ENCODE results near the gene C5orf46. TPM values are rescaled to one million over a fixed set of nuclear protein-coding genes. Genes with fewer than 3 reads are reported as not detected.

The C5orf46 gene
- total RNA-seq, 1 experiment from 2014 or later: not detected

DNA sequence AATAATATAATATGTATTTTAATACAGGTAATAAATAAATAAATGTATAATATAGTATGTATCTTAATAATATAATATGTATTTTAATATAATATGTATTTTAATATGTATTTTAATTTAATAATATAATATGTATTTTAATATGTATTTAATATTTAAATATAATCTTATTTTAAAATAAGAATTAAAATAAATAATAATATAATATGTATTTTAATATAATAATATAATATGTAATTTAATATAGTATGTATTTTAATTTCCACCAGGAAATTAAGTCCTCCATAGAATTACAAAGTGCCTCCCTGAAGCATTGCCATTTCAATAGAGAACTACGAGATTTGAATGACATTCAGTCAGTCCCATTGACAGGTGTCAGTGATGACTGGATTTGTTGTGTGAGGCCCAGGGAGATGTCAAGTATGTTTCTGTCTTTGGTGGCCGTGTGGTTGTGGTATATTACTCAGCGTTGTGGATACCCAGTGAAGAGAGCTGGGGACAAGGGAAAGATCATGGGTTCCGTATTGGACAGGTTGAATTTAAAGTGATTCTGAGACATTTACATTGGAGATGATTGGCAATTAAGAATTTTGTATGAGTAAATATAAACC is 14.2 kb upstream of the C5orf46 start:
- ChIA-PET POLR2A (no interaction called here), CTCF (no interaction called here)
- Mint-ChIP-seq H3K27me3 (ENCODE audit: low read depth) (peaks cover 2% of the 10 kb centered on the region; the same call in 1 of the 2 replicates), H3K4me1 (peaks cover 8% of the 10 kb centered on the region), H3K27ac (no peak overlapping the region), H3K4me3 (no peak overlapping the region), H3K9me3 (peaks cover 11% of the 10 kb centered on the region), H3K36me3 (no peaks in the 10 kb centered on the region)
- no peak for DNase-seq (ENCODE audit: low spot score)
- peak; percentile 98; the same call in 1 of the 2 replicates for TF ChIP-seq HMGA2 (CRISPR knock-in tag; IDR thresholded peaks at IDR 0.05)
- TF ChIP-seq, protein P1, sequence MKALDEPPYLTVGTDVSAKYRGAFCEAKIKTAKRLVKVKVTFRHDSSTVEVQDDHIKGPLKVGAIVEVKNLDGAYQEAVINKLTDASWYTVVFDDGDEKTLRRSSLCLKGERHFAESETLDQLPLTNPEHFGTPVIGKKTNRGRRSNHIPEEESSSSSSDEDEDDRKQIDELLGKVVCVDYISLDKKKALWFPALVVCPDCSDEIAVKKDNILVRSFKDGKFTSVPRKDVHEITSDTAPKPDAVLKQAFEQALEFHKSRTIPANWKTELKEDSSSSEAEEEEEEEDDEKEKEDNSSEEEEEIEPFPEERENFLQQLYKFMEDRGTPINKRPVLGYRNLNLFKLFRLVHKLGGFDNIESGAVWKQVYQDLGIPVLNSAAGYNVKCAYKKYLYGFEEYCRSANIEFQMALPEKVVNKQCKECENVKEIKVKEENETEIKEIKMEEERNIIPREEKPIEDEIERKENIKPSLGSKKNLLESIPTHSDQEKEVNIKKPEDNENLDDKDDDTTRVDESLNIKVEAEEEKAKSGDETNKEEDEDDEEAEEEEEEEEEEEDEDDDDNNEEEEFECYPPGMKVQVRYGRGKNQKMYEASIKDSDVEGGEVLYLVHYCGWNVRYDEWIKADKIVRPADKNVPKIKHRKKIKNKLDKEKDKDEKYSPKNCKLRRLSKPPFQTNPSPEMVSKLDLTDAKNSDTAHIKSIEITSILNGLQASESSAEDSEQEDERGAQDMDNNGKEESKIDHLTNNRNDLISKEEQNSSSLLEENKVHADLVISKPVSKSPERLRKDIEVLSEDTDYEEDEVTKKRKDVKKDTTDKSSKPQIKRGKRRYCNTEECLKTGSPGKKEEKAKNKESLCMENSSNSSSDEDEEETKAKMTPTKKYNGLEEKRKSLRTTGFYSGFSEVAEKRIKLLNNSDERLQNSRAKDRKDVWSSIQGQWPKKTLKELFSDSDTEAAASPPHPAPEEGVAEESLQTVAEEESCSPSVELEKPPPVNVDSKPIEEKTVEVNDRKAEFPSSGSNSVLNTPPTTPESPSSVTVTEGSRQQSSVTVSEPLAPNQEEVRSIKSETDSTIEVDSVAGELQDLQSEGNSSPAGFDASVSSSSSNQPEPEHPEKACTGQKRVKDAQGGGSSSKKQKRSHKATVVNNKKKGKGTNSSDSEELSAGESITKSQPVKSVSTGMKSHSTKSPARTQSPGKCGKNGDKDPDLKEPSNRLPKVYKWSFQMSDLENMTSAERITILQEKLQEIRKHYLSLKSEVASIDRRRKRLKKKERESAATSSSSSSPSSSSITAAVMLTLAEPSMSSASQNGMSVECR (CRISPR knock-in tag; IDR thresholded peaks at IDR 0.05; ENCODE audit: borderline replicate concordance): no peak
- TF ChIP-seq, protein P2, sequence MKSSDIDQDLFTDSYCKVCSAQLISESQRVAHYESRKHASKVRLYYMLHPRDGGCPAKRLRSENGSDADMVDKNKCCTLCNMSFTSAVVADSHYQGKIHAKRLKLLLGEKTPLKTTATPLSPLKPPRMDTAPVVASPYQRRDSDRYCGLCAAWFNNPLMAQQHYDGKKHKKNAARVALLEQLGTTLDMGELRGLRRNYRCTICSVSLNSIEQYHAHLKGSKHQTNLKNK (CRISPR knock-in tag; IDR thresholded peaks at IDR 0.05): no peak
- no peak for ATAC-seq

DNA sequence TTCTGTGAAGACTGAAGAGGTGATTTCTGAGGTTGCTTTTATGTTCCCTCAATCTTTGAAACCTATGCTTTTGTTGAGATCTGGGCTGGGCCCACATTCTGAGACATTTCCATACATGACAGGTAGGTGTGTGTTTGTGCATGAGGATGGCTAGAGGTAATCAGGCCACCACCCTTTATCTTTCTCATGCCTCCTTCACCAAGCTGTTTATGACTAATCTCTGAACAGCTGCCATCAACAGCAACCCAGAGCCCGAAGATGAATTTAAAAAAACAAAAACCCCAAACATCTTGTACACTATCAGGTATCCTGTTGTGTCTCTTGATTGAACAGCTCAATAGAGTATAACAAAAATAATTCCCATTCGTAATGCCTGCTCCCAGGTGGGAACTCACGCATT is 12.6 kb upstream of the C5orf46 start:
- ChIA-PET POLR2A (interaction anchor here (0.6 kb wide), 1 partner anchor 71 kb away, joined by 4 read pairs; no protein-coding TSS in a partner anchor), CTCF (no interaction called here)
- no peak for TF ChIP-seq ETV6 (CRISPR knock-in tag; IDR thresholded peaks at IDR 0.05)
- no peak for TF ChIP-seq MXD4 (CRISPR knock-in tag; IDR thresholded peaks at IDR 0.05; ENCODE audit: borderline replicate concordance)
- TF ChIP-seq, protein P3, sequence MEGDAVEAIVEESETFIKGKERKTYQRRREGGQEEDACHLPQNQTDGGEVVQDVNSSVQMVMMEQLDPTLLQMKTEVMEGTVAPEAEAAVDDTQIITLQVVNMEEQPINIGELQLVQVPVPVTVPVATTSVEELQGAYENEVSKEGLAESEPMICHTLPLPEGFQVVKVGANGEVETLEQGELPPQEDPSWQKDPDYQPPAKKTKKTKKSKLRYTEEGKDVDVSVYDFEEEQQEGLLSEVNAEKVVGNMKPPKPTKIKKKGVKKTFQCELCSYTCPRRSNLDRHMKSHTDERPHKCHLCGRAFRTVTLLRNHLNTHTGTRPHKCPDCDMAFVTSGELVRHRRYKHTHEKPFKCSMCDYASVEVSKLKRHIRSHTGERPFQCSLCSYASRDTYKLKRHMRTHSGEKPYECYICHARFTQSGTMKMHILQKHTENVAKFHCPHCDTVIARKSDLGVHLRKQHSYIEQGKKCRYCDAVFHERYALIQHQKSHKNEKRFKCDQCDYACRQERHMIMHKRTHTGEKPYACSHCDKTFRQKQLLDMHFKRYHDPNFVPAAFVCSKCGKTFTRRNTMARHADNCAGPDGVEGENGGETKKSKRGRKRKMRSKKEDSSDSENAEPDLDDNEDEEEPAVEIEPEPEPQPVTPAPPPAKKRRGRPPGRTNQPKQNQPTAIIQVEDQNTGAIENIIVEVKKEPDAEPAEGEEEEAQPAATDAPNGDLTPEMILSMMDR (IDR thresholded peaks at IDR 0.05): no peak
- TF ChIP-seq, protein P4, sequence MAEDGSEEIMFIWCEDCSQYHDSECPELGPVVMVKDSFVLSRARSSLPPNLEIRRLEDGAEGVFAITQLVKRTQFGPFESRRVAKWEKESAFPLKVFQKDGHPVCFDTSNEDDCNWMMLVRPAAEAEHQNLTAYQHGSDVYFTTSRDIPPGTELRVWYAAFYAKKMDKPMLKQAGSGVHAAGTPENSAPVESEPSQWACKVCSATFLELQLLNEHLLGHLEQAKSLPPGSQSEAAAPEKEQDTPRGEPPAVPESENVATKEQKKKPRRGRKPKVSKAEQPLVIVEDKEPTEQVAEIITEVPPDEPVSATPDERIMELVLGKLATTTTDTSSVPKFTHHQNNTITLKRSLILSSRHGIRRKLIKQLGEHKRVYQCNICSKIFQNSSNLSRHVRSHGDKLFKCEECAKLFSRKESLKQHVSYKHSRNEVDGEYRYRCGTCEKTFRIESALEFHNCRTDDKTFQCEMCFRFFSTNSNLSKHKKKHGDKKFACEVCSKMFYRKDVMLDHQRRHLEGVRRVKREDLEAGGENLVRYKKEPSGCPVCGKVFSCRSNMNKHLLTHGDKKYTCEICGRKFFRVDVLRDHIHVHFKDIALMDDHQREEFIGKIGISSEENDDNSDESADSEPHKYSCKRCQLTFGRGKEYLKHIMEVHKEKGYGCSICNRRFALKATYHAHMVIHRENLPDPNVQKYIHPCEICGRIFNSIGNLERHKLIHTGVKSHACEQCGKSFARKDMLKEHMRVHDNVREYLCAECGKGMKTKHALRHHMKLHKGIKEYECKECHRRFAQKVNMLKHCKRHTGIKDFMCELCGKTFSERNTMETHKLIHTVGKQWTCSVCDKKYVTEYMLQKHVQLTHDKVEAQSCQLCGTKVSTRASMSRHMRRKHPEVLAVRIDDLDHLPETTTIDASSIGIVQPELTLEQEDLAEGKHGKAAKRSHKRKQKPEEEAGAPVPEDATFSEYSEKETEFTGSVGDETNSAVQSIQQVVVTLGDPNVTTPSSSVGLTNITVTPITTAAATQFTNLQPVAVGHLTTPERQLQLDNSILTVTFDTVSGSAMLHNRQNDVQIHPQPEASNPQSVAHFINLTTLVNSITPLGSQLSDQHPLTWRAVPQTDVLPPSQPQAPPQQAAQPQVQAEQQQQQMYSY (CRISPR knock-in tag; IDR thresholded peaks at IDR 0.05): no peak
- TF ChIP-seq, protein P5, sequence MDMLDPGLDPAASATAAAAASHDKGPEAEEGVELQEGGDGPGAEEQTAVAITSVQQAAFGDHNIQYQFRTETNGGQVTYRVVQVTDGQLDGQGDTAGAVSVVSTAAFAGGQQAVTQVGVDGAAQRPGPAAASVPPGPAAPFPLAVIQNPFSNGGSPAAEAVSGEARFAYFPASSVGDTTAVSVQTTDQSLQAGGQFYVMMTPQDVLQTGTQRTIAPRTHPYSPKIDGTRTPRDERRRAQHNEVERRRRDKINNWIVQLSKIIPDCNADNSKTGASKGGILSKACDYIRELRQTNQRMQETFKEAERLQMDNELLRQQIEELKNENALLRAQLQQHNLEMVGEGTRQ (CRISPR knock-in tag; IDR thresholded peaks at IDR 0.05): no peak
- TF ChIP-seq CBFB (CRISPR knock-in tag; IDR thresholded peaks at IDR 0.05; ENCODE audit: low read depth): no peak
- TF ChIP-seq ATF1 (CRISPR knock-in tag; IDR thresholded peaks at IDR 0.05): no peak
- TF ChIP-seq, protein P6, sequence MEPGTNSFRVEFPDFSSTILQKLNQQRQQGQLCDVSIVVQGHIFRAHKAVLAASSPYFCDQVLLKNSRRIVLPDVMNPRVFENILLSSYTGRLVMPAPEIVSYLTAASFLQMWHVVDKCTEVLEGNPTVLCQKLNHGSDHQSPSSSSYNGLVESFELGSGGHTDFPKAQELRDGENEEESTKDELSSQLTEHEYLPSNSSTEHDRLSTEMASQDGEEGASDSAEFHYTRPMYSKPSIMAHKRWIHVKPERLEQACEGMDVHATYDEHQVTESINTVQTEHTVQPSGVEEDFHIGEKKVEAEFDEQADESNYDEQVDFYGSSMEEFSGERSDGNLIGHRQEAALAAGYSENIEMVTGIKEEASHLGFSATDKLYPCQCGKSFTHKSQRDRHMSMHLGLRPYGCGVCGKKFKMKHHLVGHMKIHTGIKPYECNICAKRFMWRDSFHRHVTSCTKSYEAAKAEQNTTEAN (CRISPR knock-in tag; IDR thresholded peaks at IDR 0.05): no peak
- TF ChIP-seq, protein P7, sequence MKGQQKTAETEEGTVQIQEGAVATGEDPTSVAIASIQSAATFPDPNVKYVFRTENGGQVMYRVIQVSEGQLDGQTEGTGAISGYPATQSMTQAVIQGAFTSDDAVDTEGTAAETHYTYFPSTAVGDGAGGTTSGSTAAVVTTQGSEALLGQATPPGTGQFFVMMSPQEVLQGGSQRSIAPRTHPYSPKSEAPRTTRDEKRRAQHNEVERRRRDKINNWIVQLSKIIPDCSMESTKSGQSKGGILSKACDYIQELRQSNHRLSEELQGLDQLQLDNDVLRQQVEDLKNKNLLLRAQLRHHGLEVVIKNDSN (CRISPR knock-in tag; IDR thresholded peaks at IDR 0.05): no peak
- TF ChIP-seq, protein P8, sequence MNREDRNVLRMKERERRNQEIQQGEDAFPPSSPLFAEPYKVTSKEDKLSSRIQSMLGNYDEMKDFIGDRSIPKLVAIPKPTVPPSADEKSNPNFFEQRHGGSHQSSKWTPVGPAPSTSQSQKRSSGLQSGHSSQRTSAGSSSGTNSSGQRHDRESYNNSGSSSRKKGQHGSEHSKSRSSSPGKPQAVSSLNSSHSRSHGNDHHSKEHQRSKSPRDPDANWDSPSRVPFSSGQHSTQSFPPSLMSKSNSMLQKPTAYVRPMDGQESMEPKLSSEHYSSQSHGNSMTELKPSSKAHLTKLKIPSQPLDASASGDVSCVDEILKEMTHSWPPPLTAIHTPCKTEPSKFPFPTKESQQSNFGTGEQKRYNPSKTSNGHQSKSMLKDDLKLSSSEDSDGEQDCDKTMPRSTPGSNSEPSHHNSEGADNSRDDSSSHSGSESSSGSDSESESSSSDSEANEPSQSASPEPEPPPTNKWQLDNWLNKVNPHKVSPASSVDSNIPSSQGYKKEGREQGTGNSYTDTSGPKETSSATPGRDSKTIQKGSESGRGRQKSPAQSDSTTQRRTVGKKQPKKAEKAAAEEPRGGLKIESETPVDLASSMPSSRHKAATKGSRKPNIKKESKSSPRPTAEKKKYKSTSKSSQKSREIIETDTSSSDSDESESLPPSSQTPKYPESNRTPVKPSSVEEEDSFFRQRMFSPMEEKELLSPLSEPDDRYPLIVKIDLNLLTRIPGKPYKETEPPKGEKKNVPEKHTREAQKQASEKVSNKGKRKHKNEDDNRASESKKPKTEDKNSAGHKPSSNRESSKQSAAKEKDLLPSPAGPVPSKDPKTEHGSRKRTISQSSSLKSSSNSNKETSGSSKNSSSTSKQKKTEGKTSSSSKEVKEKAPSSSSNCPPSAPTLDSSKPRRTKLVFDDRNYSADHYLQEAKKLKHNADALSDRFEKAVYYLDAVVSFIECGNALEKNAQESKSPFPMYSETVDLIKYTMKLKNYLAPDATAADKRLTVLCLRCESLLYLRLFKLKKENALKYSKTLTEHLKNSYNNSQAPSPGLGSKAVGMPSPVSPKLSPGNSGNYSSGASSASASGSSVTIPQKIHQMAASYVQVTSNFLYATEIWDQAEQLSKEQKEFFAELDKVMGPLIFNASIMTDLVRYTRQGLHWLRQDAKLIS (CRISPR knock-in tag; IDR thresholded peaks at IDR 0.05; ENCODE audit: borderline replicate concordance): no peak
- TF ChIP-seq NR2C2 (CRISPR knock-in tag; IDR thresholded peaks at IDR 0.05): no peak

More for the DNA sequence above, 12.6 kb upstream of the C5orf46 start:
- peaks cover 2% of the 10 kb centered on the region; the same call in 1 of the 2 replicates for H3K27me3 Mint-ChIP-seq (ENCODE audit: low read depth)
- DNase-seq (ENCODE audit: low spot score) (no peak), ATAC-seq (no peak)
- no peak overlapping the region for H3K27ac Mint-ChIP-seq
- H3K36me3 Mint-ChIP-seq: no peaks in the 10 kb centered on the region
- H3K9me3 Mint-ChIP-seq: peaks cover 12% of the 10 kb centered on the region
- no peak overlapping the region for H3K4me3 Mint-ChIP-seq
- H3K4me1 Mint-ChIP-seq: no peaks in the 10 kb centered on the region

Data from WTC11 (cell line).